HEK293T (cell line): ENCODE data around the gene RIMBP2.

ENCODE experiments used
- BHLHE40 ChIP-seq: fragments of 450-650 bp; IDR thresholded peaks from 2 replicates; pipeline ENCODE4 v1.6.1; 2016; ENCODE audit warnings: mild to moderate bottlenecking, moderate library complexity, borderline replicate concordance
- SUZ12 ChIP-seq: fragments of 450-650 bp; IDR thresholded peaks from 2 replicates; pipeline ENCODE4 v1.6.1; 2016; ENCODE audit warnings: mild to moderate bottlenecking
- TARDBP ChIP-seq: fragments of 450-650 bp; IDR thresholded peaks from 2 replicates; pipeline ENCODE4 v1.6.1; 2016

- TF ChIP-seq SUZ12 (no peak), BHLHE40 (no peak), TARDBP (no peak)
Measured at GRCh38 chr12:130497991-130498390, 218.1 kb downstream of the RIMBP2 start.
